Superior temporal gyrus (tissue), 1 donor: ENCODE measurements around the gene WDR1.

Source experiments
- DNase-seq: peaks from one replicate; pipeline ENCODE4 v3.0.0-alpha.2; 2016; ENCODE audit errors: extremely low spot score

Gene WDR1

DNA sequence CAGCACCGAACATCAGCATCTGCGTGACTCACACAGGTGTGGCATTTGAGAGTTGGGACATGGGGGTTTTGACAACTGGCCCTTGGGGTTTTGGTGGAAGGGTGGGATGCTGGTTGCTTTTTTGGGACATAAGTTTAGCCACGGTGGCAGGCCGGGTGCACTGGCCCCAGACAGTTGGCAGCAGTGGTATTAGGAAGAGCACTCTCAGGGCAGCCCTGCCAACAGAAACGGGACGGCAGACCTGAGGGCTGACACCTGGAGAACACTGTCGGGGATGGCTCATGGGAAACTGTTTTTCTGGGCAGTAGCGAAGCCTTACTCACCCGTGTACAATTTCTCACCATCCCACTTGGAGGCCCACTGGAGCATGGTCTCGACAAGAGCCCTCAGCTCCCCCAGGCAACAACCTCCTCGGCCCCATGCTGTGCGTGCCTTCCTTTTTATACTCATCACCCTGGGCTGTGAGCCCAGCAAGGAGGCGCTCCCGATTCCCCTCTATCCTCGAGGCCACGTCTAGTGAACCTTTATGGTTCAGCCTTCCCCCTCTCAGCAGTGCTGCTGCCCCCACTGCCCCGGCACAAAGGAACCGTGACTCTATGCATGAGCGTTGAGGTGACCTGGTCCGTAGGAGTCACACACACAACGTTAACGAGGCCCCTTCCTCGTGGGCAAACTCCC is 30.6 kb downstream of the WDR1 start:
- DNase-seq, result no peak

DNA sequence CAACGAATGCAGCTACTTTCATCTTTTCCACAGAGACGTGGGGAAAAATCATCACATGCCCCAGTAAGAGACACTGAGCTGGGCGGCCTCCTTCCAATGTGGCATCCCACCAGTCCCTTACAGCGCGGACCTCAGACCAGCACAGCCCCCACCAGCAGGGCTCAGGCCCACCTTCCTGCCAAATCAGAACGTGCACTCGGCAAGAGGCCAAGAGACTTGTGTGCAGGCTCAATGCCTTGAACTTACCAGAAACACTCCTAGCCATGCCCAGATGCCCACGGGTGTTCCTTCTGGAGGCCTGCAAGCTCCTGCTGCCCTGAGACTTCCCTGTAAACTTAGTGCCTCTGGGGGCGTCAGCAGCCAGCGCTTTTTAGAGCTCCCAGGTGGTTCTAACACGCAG is 31.2 kb downstream of the WDR1 start:
- no peak for DNase-seq

DNA sequence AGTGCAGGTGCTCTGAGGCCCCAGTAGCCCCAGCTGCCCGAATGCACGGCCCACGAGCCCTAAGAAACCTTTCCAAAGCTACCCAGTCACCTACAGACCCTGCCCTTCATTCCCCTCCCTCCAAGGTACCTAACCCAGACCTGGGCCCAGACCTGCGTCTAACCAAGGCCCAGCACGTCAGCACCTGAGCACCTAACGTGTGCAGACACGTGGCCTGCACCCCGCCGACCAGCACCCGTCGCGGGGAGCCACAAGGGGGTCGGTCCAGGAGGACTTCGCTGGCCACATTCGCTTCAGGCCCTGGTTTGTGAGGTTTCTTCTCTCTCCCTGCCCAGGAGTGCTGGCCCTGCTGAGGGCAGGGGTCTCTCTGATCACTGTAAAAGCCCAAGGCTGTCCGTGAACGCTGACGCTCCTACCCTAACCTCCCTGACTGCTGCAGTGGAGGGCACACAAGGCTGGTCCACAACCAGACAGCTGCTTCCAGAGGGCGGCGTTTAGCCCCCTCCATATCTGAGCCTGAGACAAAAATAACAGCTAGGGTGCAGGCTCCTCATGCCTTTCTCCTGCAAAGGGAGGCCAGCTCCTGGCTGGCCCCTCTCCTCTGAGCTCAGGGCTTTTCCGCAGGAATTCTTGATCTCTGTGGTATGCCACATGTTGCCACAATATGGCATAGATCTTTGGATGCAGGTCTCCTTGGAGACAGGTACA is 31.8 kb downstream of the WDR1 start:
- no peak for DNase-seq

DNA sequence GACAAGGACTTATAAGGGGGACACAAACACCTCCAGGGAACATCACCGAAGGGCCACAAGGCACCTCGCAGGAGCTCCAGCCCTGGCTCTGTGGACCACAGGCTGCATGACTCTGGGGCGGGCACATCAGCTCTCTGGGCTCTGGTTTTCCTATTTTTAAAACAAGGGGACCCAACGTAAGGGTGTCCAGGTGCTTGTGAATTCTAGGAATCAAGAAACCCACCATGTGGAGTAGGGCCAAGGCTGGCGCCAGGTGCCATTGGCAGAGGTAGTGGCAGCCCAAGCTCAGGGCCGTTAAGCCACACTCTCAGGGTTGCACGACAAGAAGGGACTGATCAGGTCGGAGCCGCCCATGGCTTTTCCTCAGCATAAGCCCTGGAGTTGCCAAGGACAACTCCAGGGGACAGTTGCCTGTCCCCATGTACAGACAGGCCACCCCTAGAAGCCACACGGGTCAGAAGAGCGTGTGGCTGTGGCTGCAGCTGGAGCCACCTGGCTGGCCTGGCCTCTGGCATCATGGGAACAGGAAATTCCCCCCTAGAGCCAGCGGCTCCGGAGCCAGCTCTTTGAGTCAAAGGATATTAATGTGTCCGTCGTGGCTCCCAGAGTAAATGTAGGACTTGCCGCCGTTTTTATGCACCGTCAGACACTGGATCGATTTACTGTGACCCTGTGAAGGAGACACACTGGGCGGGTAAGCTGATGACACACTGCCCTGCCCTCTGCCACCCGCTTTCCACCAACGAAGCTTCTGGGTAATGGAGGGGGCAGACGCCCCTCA is 32.5 kb downstream of the WDR1 start:
- DNase-seq, result no peak

DNA sequence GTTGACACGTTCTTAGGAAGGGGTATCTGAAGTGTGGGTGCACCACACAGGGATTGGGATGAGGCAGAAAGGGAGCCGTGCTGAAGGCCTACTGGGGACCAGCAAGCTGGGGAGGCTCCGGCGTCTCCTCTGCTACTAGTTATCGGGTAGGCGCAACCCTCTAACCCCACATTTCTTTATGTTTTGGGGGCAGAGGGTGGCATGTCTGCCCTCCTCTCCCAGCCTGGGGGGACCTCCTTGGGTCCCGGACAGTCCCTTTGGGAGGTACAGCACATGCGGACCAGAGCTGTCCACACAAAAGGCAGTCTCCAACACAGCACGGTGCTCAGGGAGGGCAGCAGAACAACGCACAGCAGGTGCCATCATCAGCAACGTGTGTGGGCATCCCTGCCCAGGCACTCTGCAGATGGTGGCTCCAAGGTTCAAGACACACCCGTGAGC is 33.2 kb downstream of the WDR1 start:
- no peak for DNase-seq

DNA sequence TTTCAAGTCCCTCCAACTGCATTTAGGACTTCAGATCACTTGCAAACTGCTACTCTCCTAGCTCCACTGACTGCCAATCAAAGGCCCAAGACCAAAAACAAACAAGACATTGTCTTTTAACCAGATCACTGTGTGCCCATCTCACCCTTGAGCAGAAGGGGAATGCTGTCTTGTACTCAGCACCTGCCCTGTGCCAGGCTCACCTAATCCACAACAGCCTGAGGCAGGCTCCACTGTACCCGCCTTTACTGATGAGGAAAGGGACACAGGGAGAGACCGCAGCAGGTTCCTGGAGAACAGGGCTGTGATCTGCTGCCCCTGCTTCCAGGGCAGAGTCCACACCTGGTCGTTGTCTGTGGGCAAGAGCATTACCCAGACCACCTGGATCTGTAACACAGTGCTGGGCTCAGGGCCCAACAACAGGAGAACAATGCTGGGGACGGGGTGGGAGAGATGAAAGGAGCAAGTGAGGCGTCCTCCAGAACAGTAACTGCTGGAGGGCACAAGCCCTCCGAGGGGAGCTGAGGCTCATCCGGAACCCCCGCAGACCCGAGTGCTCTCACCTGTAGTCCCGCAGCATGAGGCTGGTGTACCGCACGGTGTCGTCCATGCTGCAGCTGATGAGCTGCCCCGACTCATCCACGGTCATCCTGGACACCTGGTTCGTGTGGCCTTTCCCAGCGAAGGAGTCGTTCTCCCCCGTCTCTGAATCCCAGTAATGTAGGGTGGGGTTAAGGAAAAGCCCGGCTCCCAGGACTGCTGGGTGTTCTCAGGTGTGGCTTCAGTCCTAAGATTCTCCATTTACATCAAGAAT is 33.9 kb downstream of the WDR1 start:
- peak; percentile 40 for DNase-seq

DNA sequence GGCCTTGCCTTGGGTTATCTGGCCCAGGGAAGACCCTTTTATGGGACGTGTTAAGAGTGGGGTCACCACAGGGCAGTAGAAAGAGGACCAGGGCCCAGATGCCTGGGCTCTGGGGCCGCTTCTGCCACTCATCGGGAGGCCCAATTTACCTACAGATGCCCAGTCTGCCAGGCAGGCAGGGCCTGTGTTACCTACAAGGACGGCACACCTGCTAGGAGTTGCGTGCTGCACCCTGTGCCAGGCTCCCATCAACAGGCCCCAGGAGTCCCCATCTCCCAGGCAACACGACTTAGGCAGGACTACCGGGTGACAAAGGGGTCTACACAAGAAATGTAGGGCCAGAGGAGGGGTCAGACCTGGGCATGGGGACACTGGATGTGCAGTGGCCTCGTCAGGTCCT is 34.6 kb downstream of the WDR1 start:
- DNase-seq, result no peak

DNA sequence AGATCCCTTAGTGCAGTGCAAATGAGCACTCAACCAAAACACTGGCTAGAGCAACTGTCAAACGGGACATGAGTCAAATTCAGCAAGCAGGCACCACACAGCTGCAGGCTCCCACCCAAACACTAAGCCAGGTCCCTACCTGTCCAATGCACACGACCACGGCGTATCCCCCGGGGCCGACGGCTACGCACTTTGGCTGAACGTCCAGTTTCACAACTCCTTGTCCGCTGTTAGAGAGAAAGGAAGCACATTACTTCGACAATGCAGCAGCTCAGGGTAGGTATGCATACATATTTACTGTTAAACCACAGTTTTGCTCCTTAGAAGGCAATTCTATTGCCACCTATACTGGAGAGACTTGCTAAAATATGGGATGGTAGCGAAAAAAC is 35.4 kb downstream of the WDR1 start:
- DNase-seq, result no peak

DNA sequence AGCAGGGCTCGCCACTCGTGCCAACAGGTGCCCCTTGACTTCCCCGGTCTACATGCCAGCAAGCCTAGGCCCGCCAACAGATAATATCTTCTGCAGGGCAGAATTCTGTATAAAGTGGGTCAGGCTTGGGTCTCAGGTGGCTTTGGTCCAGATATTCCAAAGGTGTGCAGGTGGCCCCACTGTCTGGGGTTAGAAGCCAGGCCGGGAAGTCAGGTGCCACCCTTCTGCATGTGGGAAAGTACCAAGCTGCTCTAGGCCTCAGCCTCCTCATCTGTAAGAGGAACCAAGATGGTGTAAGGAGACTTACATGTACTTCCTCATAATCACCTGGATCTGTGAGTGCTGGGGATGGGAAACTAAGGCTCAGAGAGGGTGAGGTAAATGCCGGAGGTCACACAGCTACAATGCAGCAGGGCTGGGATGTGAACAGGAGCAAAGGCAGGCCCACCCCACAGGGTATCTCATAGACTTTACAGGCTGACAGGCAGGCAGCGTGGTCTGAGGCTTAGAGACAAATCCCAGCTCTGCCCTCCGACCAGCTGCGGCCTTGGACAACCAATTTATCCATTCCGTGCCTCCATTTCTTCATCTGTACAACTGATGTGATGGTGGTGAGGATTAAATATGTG is 35.9 kb downstream of the WDR1 start:
- DNase-seq, result no peak

DNA sequence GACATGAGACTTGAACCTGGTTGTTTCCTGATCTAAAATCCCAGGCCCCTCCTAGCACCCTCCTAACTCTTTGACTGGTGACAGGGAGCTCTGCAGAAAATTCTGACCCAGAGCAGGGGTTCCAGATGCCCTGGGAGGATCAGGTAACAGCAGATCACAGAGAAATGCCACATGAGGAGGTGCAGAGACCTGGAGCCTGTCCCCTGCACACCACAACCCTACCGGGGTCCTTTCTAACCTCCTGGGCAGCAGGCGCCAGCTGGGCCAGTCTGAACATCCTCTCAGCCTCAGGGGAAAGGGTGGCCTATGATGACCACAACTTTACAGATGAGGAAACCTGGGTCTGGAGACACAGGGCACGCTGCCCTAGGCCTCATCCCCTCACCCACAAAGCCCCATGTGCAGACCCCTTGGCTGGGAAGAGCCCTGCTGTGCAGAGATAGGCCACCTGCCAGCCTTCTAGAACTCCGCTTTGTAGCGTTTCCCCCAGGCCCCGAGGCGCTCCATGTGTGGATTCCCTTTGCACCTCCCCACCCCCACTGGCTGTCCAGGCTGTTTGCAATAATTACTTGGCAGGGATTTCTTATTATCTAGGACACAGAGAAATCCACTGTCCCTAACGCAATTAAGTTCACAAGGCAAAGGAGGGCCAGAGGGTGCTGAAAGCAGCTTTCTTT is 36.5 kb downstream of the WDR1 start:
- DNase-seq, result no peak

DNA sequence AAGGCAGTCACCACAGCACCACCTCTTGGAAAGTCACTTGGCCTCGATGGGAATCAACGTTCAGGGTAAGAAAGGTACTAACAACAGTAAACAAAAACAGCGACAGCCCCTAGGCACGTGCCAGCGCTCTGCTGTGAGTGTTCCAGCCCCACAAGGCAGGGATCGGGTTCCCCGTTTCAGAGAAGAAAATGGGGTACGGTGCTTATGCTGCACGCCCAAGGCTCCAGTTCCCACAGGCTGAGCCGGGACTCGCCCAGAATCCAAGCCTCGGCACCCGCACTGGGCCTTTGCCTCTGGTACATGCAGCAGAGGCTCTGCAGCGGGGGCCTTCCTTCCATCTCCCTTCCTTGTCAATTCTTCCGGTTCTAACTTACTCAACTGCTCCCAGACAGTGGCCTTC is 37.3 kb downstream of the WDR1 start:
- no peak for DNase-seq

DNA sequence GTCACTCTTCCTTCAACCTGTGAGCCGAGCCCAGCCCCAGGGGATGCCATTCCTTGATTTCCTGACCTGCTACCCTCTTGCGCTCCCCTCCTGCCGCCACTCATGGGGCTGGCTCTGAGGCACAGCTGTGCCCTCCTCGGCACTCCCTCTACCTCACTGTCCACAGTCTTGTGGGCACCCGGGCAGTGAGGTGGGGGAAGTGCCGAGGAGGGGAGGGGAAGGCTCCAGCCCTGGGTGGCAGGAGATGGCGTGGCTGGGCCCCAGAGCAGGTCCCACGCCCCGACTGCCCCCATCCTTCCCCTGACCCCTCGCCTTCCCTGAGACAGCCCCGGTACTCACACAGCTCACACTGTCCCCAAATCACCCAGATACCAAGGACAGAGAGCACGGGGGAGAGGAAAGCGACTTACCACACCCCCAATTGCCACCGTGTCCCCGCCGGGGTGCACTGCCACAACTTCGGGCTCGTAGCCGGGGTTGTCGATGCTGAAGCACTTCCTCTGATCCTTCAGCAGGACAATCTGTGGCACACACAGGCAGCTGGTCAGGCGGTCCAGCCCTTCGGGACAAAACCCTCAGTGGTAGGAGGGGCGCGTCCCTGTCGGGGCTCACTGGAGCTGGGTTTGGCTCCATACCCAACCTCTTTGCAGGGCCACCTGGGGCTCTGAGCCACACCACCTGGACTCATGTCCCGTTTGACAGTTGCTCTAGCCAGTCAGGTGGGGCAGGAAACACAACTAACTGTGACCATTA is 37.9 kb downstream of the WDR1 start:
- DNase-seq, result no peak

DNA sequence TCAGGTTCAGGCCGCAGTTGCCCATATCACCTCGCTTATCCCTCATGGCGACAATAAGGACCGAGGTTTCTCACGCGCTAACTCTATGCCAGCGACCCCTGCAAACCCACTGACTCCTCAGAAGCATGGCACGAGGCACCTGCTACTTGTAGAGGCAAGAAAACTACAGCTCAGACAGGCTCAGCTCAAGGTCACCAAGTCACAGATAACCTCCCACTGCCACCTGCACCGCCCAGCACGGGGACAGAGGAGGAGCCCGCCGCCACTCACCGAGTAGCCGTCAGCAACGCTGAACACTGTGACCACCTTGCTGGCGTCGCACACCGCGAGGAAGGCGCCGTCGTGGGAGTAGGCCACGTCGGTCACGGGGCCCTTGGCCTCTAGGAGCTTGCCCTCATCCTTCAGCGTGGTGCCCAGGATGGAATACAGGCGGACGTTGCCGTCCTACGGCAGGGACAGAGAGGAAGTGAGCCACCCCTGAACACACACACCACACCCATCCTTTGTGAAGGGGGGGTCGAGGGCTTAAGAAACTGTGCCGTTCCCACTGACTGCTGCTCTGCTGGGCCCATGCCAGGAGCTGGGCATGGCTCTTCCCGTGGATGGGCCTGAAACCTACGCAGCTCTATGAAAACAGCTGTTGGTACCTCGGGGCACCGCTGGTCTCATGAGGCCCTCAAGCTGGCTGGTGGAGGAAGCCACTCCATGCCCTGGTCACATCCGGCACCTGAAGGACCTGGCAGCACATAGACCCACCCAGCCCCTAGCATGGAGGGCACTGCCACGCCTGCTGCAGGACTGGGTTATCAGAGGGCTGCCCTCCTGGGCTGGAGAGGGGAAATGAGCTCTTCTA is 38.9 kb downstream of the WDR1 start:
- no peak for DNase-seq

DNA sequence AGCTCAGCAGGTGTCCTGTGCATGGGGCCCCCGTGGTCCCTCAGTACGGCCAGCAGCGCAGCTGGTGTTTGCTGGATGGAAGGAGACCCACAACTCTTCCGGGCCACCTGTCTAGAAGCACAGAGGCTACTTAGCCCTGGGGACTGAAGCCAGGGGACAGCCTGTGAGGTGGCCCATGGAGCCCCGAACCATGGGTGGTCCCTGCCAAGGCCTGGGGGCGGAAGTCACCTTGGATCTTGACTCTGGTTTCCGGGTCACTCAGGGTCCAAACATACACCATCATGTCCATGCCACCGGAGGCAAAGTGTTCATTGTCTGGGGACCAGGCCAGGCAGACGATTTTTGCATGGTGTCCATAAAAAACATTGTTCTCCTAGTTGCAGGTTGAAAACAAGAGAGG is 39.5 kb downstream of the WDR1 start:
- no peak for DNase-seq

DNA sequence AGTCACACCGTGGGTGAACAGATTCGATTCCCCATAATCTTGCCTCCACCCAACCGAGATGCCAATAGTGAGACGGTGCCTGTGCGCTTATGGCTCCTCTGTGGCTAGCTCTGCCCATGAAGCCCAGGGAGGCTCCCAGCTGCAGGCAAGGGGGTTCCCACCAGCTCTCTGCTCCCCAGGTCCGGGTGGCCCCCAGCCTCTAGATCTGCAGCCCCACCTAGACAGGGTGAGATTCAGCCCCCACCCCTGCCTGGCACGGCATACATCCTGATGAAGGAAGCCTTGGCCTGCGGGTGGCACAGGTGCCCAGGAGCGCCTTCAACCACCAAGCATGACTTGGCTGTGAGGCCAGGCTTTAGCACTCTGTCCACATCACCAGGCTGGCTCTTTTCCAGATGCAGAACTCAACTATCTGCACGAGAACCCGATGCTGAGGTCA is 40.6 kb downstream of the WDR1 start:
- DNase-seq, result no peak

DNA sequence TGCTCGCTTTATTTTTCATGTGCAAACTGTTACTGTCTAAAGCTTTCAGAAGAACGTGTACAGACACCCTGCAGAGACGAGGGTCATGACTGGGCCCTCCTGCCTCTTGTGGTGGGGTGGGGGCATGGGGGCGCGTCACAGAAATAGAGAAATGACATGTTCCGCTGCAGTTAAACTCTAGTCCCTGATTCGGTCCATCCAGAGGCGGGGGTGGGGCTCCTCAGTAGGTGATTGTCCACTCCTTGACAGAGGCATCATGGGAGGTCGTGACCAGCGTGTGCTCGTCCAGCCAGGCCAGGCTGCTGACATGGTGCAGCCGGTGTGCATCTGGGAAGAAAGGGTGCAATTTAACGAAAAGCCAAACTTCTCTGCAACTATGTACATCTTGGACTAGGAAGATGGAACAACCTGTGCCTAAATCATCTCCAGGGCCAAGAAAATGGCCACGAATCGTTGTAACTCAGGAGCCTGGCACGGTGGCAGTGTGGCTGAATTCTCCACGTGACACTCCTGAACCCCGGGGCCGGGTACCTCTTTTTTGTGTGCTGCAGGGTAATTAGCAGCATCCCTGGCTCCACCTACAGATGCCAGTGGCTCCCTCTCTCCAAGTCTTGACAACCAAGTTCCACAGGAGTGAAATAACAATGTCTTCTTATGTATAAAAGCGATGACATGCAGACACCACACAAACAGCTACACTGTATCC is 41.3 kb downstream of the WDR1 start:
- no peak for DNase-seq

DNA sequence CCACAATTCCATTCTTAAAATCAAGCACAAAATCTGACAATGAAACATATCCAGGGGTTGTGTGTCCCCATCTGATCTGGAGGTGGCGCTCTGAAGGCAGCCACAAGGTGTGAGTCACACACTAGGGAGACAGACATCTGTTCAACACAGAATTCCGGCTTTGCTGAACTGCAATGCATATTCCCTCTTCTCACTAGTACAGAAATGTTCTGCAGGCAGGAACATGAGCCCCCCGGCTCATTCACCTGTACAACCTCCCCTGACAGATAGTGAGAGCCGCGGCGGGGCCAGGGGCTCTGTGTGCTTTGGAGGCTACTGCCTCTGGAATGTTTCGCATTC is 41.9 kb downstream of the WDR1 start:
- DNase-seq, result peak; percentile 42

DNA sequence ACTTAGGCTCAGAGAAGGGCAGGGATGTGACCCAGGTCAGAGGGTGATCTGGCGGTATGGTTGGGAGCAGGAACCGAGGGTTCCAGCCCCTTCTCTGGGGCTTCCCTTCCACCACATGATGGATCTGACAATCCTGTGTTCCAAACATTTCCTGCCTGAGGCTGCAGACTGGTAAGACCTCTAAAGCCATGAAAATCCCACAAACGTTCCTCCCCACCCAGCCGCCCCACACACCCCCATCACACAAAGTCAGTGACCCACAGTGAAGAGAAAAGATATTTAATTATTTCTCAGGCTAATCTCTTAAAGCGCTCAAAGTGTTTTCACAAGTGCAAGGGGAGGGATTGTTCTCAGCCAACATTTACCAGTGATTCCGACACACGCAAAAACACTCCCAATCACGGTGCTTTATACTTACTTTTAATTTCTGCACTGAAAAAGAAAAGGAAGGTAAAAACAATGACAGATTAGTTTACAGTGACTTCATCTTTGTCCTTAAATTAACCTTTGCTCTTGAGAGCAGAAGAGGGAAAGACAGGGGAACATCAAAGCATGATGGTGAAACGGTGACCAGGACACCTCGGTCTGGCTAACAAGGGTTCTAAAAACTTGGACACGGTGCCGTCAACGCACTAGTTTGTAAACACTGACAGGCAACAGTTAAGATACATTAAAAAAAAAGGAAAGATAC is 42.4 kb downstream of the WDR1 start:
- no peak for DNase-seq
